Measurements from ENCODE around the gene STK10. TPM values are rescaled to one million over a fixed set of nuclear protein-coding genes. Genes with fewer than 3 reads are reported as not detected.

STK10 gene
- total RNA-seq, 2 donors from 2014 or later: 14.3 to 17.9 TPM

- Histone ChIP-seq H3K27ac (ENCODE audit: low read depth, low read length) (no peak overlapping the region), H3K36me3 (ENCODE audit: control insufficient read depth, insufficient read depth, low read length) (no peaks in the 10 kb centered on the region), H3K4me3 (ENCODE audit: low read length) (no peak overlapping the region), H3K4me1 (ENCODE audit: control insufficient read depth, insufficient read depth, low read length) (no peaks in the 10 kb centered on the region), H3K9ac (ENCODE audit: extremely low read depth, low read length, poor library complexity, severe bottlenecking) (no peak overlapping the region), H3K27me3 (ENCODE audit: control insufficient read depth, insufficient read depth, low read length, poor library complexity, severe bottlenecking) (no peaks in the 10 kb centered on the region), H3K9me3 (ENCODE audit: control insufficient read depth, low read length) (no peaks in the 10 kb centered on the region)
- Mint-ChIP-seq H3K4me3 (no peak overlapping the region), H3K4me1 (no peaks in the 10 kb centered on the region), H3K27ac (no peak overlapping the region), H3K9me3 (no peaks in the 10 kb centered on the region), H3K36me3 (ENCODE audit: low read depth) (peaks cover 5% of the 10 kb centered on the region), H3K27me3 (ENCODE audit: insufficient read depth) (no peaks in the 10 kb centered on the region)
- 89 to 93% methylated on average over 4 of the region's 4 CpGs for WGBS, 2 experiments (ENCODE audit: insufficient coverage in 1 of 2, insufficient read length in 1 of 2)
- no peak for DNase-seq
- no peak for TF ChIP-seq CTCF (conservative IDR thresholded peaks at IDR 0.05)
Measured at GRCh38 chr5:172098883-172099282, 89.1 kb downstream of the STK10 start.

GRCh38 chr5:172098046-172098445 is 90.0 kb downstream of the STK10 start:
- Mint-ChIP-seq H3K4me3 (no peak overlapping the region), H3K4me1 (no peaks in the 10 kb centered on the region), H3K27me3 (ENCODE audit: insufficient read depth) (no peaks in the 10 kb centered on the region), H3K9me3 (no peaks in the 10 kb centered on the region), H3K36me3 (ENCODE audit: low read depth) (peaks cover 5% of the 10 kb centered on the region), H3K27ac (no peak overlapping the region)
- no peak overlapping the region for H3K9ac ChIP-seq (ENCODE audit: extremely low read depth, low read length, poor library complexity, severe bottlenecking)
- WGBS, 2 experiments (ENCODE audit: insufficient coverage in 1 of 2, insufficient read length in 1 of 2): 91 to 92% methylated on average over 6 of the region's 6 CpGs
- H3K27ac ChIP-seq (ENCODE audit: low read depth, low read length): no peak overlapping the region
- TF ChIP-seq CTCF (conservative IDR thresholded peaks at IDR 0.05): no peak
- H3K9me3 ChIP-seq (ENCODE audit: control insufficient read depth, low read length): no peaks in the 10 kb centered on the region
- no peak overlapping the region for H3K4me3 ChIP-seq (ENCODE audit: low read length)
- no peaks in the 10 kb centered on the region for H3K4me1 ChIP-seq (ENCODE audit: control insufficient read depth, insufficient read depth, low read length)
- no peak for DNase-seq
- no peaks in the 10 kb centered on the region for H3K36me3 ChIP-seq (ENCODE audit: control insufficient read depth, insufficient read depth, low read length)
- H3K27me3 ChIP-seq (ENCODE audit: control insufficient read depth, insufficient read depth, low read length, poor library complexity, severe bottlenecking): no peaks in the 10 kb centered on the region

GRCh38 chr5:172097356-172097755 is 90.7 kb downstream of the STK10 start:
- Histone ChIP-seq H3K9me3 (ENCODE audit: control insufficient read depth, low read length) (no peaks in the 10 kb centered on the region), H3K36me3 (ENCODE audit: control insufficient read depth, insufficient read depth, low read length) (no peaks in the 10 kb centered on the region), H3K27ac (ENCODE audit: low read depth, low read length) (no peak overlapping the region), H3K4me1 (ENCODE audit: control insufficient read depth, insufficient read depth, low read length) (no peaks in the 10 kb centered on the region), H3K9ac (ENCODE audit: extremely low read depth, low read length, poor library complexity, severe bottlenecking) (no peak overlapping the region), H3K27me3 (ENCODE audit: control insufficient read depth, insufficient read depth, low read length, poor library complexity, severe bottlenecking) (no peaks in the 10 kb centered on the region), H3K4me3 (ENCODE audit: low read length) (no peak overlapping the region)
- no peaks in the 10 kb centered on the region for H3K9me3 Mint-ChIP-seq
- no peak overlapping the region for H3K4me3 Mint-ChIP-seq
- H3K27me3 Mint-ChIP-seq (ENCODE audit: insufficient read depth): no peaks in the 10 kb centered on the region
- no peak for DNase-seq
- H3K27ac Mint-ChIP-seq: no peak overlapping the region
- no peaks in the 10 kb centered on the region for H3K4me1 Mint-ChIP-seq
- 93 to 96% methylated on average over 14 of the region's 14 CpGs for WGBS, 2 experiments (ENCODE audit: insufficient coverage in 1 of 2, insufficient read length in 1 of 2)
- H3K36me3 Mint-ChIP-seq (ENCODE audit: low read depth): peaks cover 4% of the 10 kb centered on the region
- no peak for TF ChIP-seq CTCF (conservative IDR thresholded peaks at IDR 0.05)
